ENCODE results near the gene CPM.

Gene CPM

GRCh38 chr12:68870011-68870410, 63.0 kb downstream of the CPM start:
- Histone ChIP-seq H3K27me3 (peaks cover 4% of the 10 kb centered on the region), H3K4me3 (ENCODE audit: low read depth, low read length) (no peak overlapping the region), H3K36me3 (no peaks in the 10 kb centered on the region), H3K4me1 (no peaks in the 10 kb centered on the region), H3K9me3 (no peaks in the 10 kb centered on the region)
- no peak for TF ChIP-seq CTCF (IDR thresholded peaks at IDR 0.05; ENCODE audit: low read depth, low read length)
- no peak for DNase-seq

- no peak for TF ChIP-seq CTCF (IDR thresholded peaks at IDR 0.05; ENCODE audit: low read depth, low read length)
- Histone ChIP-seq H3K36me3 (no peaks in the 10 kb centered on the region), H3K4me1 (no peaks in the 10 kb centered on the region)
These were observed 64.8 kb downstream of the CPM start for GRCh38 chr12:68868043-68868790.

GRCh38 chr12:68867606-68868005, 65.4 kb downstream of the CPM start:
- H3K27me3 ChIP-seq = peaks cover 4% of the 10 kb centered on the region
- no peaks in the 10 kb centered on the region for H3K9me3 ChIP-seq
- H3K4me1 ChIP-seq = no peaks in the 10 kb centered on the region
- H3K4me3 ChIP-seq (ENCODE audit: low read depth, low read length) = no peak overlapping the region
- H3K36me3 ChIP-seq = no peaks in the 10 kb centered on the region
- TF ChIP-seq CTCF (IDR thresholded peaks at IDR 0.05; ENCODE audit: low read depth, low read length) = no peak
- no peak for DNase-seq

More at GRCh38 chr12:68868043-68868790, 64.8 kb downstream of the CPM start:
- no peak overlapping the region for H3K4me3 ChIP-seq (ENCODE audit: low read depth, low read length)
- H3K27me3 ChIP-seq = peaks cover 4% of the 10 kb centered on the region
- H3K9me3 ChIP-seq = no peaks in the 10 kb centered on the region
- no peak for DNase-seq

- Histone ChIP-seq H3K27me3 (peaks cover 4% of the 10 kb centered on the region), H3K36me3 (no peaks in the 10 kb centered on the region), H3K4me3 (ENCODE audit: low read depth, low read length) (no peak overlapping the region), H3K4me1 (no peaks in the 10 kb centered on the region), H3K9me3 (no peaks in the 10 kb centered on the region)
- no peak for DNase-seq
- TF ChIP-seq CTCF (IDR thresholded peaks at IDR 0.05; ENCODE audit: low read depth, low read length) = no peak
These were observed 66.0 kb downstream of the CPM start for GRCh38 chr12:68866950-68867349.

GRCh38 chr12:68865399-68866164, 67.4 kb downstream of the CPM start:
- no peaks in the 10 kb centered on the region for H3K9me3 ChIP-seq
- H3K36me3 ChIP-seq = no peaks in the 10 kb centered on the region
- H3K4me3 ChIP-seq (ENCODE audit: low read depth, low read length) = no peak overlapping the region
- peaks cover 4% of the 10 kb centered on the region; the same call in 1 of the 2 replicates for H3K27me3 ChIP-seq
- H3K4me1 ChIP-seq = no peaks in the 10 kb centered on the region
- DNase-seq = no peak
- no peak for TF ChIP-seq CTCF (IDR thresholded peaks at IDR 0.05; ENCODE audit: low read depth, low read length)

- H3K4me1 ChIP-seq = no peaks in the 10 kb centered on the region
- peaks cover 4% of the 10 kb centered on the region; the same call in 1 of the 2 replicates for H3K27me3 ChIP-seq
- no peaks in the 10 kb centered on the region for H3K9me3 ChIP-seq
- H3K4me3 ChIP-seq (ENCODE audit: low read depth, low read length) = no peak overlapping the region
- DNase-seq = no peak
- TF ChIP-seq CTCF (IDR thresholded peaks at IDR 0.05; ENCODE audit: low read depth, low read length) = no peak
- no peaks in the 10 kb centered on the region for H3K36me3 ChIP-seq
These were observed 68.4 kb downstream of the CPM start for GRCh38 chr12:68864604-68865003.
